ENCODE results near the gene USB1. TPM values are rescaled to one million over a fixed set of nuclear protein-coding genes. Genes with fewer than 3 reads are reported as not detected.
"Not testable (repeated sequence)": the region's sequence is repeated elsewhere in the genome, so short reads cannot be mapped to it uniquely, and the experiment has no call there.

Gene USB1
- total RNA-seq, 3 donors from 2014 or later: 45.1 to 50.2 (median 47.4) TPM

- no peak for TF ChIP-seq CTCF (IDR thresholded peaks at IDR 0.05)
- ATAC-seq (no peak), DNase-seq (no peak)
- Histone ChIP-seq H3K4me3 (no peak overlapping the region), H3K4me1 (ENCODE audit: low read depth) (no peaks in the 10 kb centered on the region), H3K36me3 (ENCODE audit: low read depth) (no peaks in the 10 kb centered on the region), H3K9me3 (no peaks in the 10 kb centered on the region)
- intact Hi-C loops (cut with DNase I, micrococcal nuclease): no loop called here
Observed at GRCh38 chr16:57977418-57978069, 23.7 kb upstream of the USB1 start.

GRCh38 chr16:57978070-57978465, 23.1 kb upstream of the USB1 start:
- H3K9me3 ChIP-seq; ATAC-seq; H3K4me1 ChIP-seq (ENCODE audit: low read depth); intact Hi-C loops (cut with DNase I, micrococcal nuclease); DNase-seq; H3K36me3 ChIP-seq (ENCODE audit: low read depth); H3K4me3 ChIP-seq: not testable (repeated sequence)

- Histone ChIP-seq H3K4me3 (no peak overlapping the region), H3K36me3 (ENCODE audit: low read depth) (no peaks in the 10 kb centered on the region), H3K9me3 (no peaks in the 10 kb centered on the region), H3K4me1 (ENCODE audit: low read depth) (no peaks in the 10 kb centered on the region)
- intact Hi-C loops (cut with DNase I, micrococcal nuclease): no loop called here
- ATAC-seq (no peak), DNase-seq (peak in 1 of 3 donors; percentile 12)
- no peak for TF ChIP-seq CTCF (IDR thresholded peaks at IDR 0.05)
Observed at GRCh38 chr16:57979006-57979585, 22.1 kb upstream of the USB1 start.

GRCh38 chr16:57981636-57982035, 19.6 kb upstream of the USB1 start:
- intact Hi-C loops (cut with DNase I, micrococcal nuclease): no loop called here
- H3K4me1 ChIP-seq (ENCODE audit: low read depth): no peaks in the 10 kb centered on the region
- TF ChIP-seq CTCF (IDR thresholded peaks at IDR 0.05): no peak
- no peaks in the 10 kb centered on the region for H3K9me3 ChIP-seq
- no peak for DNase-seq
- ATAC-seq: no peak
- H3K36me3 ChIP-seq (ENCODE audit: low read depth): no peaks in the 10 kb centered on the region
- H3K4me3 ChIP-seq: no peak overlapping the region

GRCh38 chr16:57982385-57982784, 18.8 kb upstream of the USB1 start:
- DNase-seq (no peak), ATAC-seq (no peak)
- Histone ChIP-seq H3K4me3 (no peak overlapping the region), H3K4me1 (ENCODE audit: low read depth) (no peaks in the 10 kb centered on the region), H3K36me3 (ENCODE audit: low read depth) (no peaks in the 10 kb centered on the region), H3K9me3 (no peaks in the 10 kb centered on the region)
- intact Hi-C loops (cut with DNase I, micrococcal nuclease): no loop called here
- no peak for TF ChIP-seq CTCF (IDR thresholded peaks at IDR 0.05)

- peak; percentile 94 for ATAC-seq
Observed at GRCh38 chr16:57984443-57985203, 16.6 kb upstream of the USB1 start.

More at GRCh38 chr16:57984443-57985203, 16.6 kb upstream of the USB1 start:
- no peaks in the 10 kb centered on the region for H3K36me3 ChIP-seq (ENCODE audit: low read depth)
- intact Hi-C loops (cut with DNase I, micrococcal nuclease): no loop called here
- peak; percentile 75 to 89 (median 84) for DNase-seq
- no peak for TF ChIP-seq CTCF (IDR thresholded peaks at IDR 0.05)
- no peak overlapping the region for H3K4me3 ChIP-seq
- H3K9me3 ChIP-seq: no peaks in the 10 kb centered on the region
- no peaks in the 10 kb centered on the region for H3K4me1 ChIP-seq (ENCODE audit: low read depth)

Measured in mucosa of descending colon (tissue), 3 donors.